Superior temporal gyrus (tissue), 1 donor: ENCODE results near the gene RPS18.

Experiments
- DNase-seq: peaks from one replicate; pipeline ENCODE4 v3.0.0-alpha.2; 2016; ENCODE audit errors: extremely low spot score

The RPS18 gene

GRCh38 chr6:33314943-33315792 lies 43.3 kb downstream of the RPS18 start:
- no peak for DNase-seq

DNA sequence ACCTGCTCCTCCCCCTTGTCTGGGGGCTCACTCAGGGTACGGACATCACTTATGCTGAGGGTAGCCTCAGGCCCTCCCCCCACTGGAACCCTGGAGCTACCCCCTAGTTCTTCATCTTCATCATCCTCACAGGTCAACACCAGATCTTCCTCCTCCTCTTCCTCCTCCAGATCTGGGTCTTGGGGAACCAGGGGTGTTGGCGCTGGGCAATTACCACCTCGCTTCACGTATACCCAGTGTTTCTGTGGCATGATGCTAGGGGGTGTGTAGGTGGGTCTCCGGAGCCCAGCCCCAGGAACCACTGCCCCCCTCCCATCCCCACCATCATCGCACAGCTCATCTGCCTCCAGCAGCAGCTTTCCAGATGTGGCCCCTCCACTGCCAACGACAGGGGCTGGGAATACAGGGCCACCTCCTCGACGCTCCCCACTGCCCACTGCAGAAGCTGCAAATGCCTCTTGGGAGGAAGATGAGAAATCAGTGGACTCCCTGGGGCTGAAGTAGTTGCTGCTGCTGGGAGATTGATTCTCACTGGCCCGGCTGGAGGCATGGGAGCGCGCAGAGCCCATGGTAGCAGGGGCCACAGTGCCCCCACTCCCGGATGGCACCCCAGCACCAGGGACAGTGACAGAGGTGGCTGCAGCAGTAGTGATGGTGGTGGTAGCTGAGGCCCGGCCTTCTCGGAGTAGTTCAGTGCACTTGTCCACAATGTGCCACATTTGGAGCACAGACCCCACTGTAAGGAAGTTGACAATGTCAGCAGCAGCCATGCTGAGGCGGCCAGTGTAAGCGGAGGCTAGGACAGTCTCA lies 44.1 kb downstream of the RPS18 start:
- DNase-seq: no peak

DNA sequence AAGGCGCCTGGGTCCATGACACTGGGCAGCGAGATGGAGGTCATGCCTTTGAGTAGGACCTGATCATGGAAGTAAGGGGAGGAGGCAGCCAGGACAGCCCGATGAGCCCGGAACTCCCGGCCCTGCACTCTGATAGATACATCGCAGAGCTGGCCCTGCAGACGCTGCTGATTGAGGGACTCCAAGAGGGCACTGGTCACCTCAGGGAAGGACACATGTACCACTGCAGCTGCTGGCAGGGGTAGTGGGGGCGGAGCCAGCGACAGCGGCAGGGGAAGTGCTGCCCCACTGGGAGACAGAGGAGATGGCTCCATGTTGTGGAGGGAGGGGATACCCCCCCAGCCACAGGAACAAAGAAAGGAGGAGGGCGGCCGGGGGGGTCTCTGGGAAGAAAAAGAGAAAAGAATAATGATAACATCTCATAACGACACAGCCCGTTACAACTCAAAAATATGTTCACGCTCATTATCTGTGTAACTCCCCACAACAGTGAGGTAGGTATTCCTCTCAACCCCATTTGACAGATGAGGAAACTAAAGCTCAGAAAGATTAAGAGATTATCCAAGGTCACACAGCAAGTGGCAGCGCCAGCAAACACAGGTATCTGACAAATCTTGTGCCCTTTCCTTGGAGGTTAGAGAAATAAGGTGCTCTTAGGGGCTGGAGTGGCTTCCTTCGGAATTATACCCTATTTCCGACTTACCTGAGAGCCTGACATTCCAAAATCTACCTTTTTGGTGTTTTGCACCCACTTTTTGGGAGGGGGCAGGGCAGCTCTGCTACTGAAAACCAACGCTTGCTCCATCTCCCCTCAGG lies 44.9 kb downstream of the RPS18 start:
- DNase-seq: no peak

- no peak for DNase-seq
Measured at GRCh38 chr6:33317419-33317668, 45.5 kb downstream of the RPS18 start.

DNA sequence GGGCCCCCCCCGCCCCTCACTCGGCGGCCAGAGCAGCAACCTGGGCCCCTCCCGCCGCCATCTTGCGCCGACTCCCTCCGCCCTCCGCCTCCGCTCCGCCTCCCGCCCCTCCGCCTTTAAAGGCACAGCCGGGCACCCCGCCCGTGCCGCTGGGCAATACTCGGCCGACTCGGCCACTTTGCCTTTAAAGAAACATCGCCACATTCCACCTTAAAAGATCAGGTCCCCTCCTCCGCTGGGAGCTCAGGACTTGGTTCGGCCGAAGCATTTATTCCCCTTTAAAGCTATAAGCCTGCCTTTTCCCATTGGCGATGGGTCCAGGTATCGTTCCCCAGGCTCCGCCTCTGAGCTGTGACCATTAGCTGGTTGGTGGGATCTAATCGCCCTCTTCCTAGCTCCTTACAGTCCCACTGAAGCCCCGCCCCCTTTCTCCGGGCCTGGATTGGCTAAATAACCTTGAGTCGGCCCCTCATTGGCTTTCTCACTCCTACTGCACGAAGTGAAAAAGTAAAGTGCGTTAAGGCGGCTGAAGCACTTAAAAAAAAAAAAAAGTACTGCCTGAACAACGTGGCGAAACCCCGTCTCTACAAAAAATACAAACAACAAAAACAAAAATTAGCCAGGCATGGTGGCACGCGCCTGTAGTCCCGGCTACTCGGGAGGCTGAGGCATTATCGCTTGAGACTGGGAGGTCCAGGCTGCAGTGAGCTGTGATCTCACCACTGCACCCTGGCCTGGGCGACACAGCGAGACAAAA lies 46.0 kb downstream of the RPS18 start, which contains the start of gene ZBTB22:
ZBTB22 (minus strand) TSS at position 76 of the 757 bp plus-strand sequence. CDS start 828 bp downstream, outside the sequence.
- DNase-seq: peak; percentile 98

GRCh38 chr6:33318426-33319073 lies 46.7 kb downstream of the RPS18 start:
- DNase-seq: no peak

- DNase-seq: no peak
Measured at GRCh38 chr6:33319939-33320314, 48.1 kb downstream of the RPS18 start.

- no peak for DNase-seq
Measured at GRCh38 chr6:33320315-33321181, 48.7 kb downstream of the RPS18 start.

GRCh38 chr6:33321227-33321626 lies 49.4 kb downstream of the RPS18 start:
- no peak for DNase-seq

- DNase-seq: no peak
Measured at GRCh38 chr6:33323623-33323948, 51.7 kb downstream of the RPS18 start.

- DNase-seq: no peak
Measured at GRCh38 chr6:33324125-33324524, 52.2 kb downstream of the RPS18 start.
